ENCODE data around the gene NUMA1. TPM values are rescaled to one million over a fixed set of nuclear protein-coding genes. Genes with fewer than 3 reads are reported as not detected.
A peak's percentile ranks its signal among the peaks of the same experiment; 100 is the strongest.

The NUMA1 gene
- total RNA-seq, 3 donors from 2014 or later, result 80.8 to 90.6 (median 85.3) TPM

DNA sequence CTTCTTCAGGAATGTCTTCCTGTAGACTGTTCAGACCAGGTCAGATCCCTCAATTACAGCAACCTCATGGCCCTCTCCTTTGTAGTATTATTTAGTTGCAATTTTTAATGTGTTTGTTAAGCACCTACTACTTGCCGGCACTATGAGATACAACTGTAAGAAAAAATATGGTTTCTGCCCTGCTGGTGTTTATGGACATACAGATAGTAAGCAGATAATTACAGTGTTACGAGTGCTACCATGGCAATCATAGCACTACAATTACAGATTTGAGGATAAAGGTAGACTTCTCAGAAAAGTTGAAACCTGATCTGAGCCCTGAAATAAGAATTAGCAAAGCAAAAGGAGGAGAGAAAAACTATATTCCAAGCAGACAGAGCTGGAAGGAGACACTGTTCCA is 3.1 kb upstream of the NUMA1 start:
- H3K27me3 Mint-ChIP-seq (ENCODE audit: low read depth), result no peaks in the 10 kb centered on the region
- peaks cover 28% of the 10 kb centered on the region for H3K4me1 Mint-ChIP-seq (ENCODE audit: low read depth)
- H3K36me3 Mint-ChIP-seq (ENCODE audit: insufficient read depth), result peaks cover 4% of the 10 kb centered on the region
- no peaks in the 10 kb centered on the region for H3K9me3 Mint-ChIP-seq
- no peak overlapping the region for H3K4me3 Mint-ChIP-seq
- no peak for ATAC-seq
- no peak for DNase-seq

DNA sequence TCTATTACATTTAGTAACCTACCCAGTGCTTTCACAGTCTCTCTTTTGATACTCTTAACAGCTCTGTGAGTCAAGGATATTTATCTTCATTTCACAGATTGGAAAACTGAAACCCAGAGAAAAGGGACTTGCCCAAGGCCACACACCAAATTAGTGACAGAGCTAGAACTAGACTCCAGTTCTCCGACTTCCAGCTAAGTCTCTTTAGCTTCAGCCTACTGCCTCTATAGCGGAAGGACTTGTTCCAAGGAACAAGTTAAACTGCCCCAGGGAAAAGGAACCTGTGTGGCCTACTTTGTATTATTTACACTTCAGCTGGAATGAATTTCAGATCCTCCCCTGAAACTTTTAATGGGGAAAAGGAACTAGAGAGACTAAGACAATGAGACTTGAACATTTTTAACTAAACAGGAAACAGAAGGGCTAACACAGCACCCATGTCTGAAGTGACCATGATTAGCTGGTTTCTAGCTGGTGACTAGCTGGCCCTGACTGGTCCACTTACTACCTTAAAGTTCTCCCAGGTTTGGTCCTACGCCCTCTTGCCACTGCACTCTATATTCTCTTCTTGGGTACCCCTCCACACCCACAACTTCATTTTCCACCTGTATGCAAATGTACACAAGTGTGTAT is 1.6 kb upstream of the NUMA1 start:
- peaks cover 34% of the 10 kb centered on the region for H3K4me1 Mint-ChIP-seq (ENCODE audit: low read depth)
- ATAC-seq (no peak), DNase-seq (no peak)
- no peaks in the 10 kb centered on the region for H3K27me3 Mint-ChIP-seq (ENCODE audit: low read depth)
- H3K36me3 Mint-ChIP-seq (ENCODE audit: insufficient read depth), result peaks cover 4% of the 10 kb centered on the region
- peak overlapping the region; percentile 92 for H3K4me3 Mint-ChIP-seq
- no peaks in the 10 kb centered on the region for H3K9me3 Mint-ChIP-seq

DNA sequence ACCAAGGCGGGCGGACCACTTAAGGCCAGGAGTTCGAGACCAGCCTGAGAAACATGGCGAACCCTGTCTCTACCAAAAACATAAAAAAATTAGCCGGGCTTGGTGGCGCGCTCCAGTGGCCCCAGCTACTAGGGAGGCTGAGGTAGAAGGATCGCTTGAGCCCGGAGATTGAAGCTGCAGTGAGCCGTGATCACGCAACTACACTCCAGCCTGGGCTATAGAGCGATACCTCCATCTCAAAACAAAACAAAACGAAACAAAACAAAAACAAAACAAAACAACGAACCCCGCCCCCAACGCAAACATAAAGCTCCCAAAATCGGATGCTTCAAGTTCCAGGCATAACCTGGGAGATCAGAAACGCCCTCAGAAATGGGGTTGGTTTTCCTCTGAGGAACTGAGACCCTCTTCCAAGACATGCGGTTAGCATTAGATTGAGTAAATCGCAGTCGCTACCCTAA is 872 bp upstream of the NUMA1 start:
- ATAC-seq (no peak), DNase-seq (no peak)
- H3K4me1 Mint-ChIP-seq (ENCODE audit: low read depth), result peaks cover 35% of the 10 kb centered on the region
- peak overlapping the region; percentile 92 for H3K4me3 Mint-ChIP-seq
- H3K9me3 Mint-ChIP-seq, result no peaks in the 10 kb centered on the region
- H3K27me3 Mint-ChIP-seq (ENCODE audit: low read depth), result no peaks in the 10 kb centered on the region
- H3K36me3 Mint-ChIP-seq (ENCODE audit: insufficient read depth), result peaks cover 4% of the 10 kb centered on the region

DNA sequence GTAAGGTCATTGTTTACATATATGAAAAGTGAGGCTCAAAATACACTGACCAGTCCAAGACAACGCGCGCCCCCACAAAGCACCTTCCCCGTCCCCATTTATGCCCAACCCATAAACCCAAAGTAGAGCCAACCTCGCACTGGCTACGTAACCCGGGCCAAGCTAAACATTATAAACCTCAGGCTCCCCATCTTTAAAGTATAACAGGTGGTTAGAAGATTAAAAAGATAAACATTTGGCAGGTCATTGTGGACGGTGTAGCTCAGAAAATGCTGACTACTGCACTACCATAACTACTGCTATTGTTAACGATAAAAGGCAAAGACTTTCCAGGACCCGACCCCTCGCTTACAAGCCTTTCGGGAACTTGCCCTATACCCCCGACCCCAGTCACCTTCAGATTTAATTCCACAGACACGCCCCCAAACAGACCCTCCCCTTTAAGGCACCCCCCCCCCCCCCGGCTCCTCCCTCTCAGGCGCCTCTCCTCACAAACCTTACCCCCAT is 470 bp downstream of the NUMA1 start:
- DNase-seq (no peak), ATAC-seq (peak; percentile 42 to 44)
- Mint-ChIP-seq H3K9me3 (no peaks in the 10 kb centered on the region), H3K4me3 (peak overlapping the region; percentile 92), H3K27me3 (ENCODE audit: low read depth) (no peaks in the 10 kb centered on the region), H3K36me3 (ENCODE audit: insufficient read depth) (no peaks in the 10 kb centered on the region), H3K4me1 (ENCODE audit: low read depth) (peaks cover 38% of the 10 kb centered on the region)

DNA sequence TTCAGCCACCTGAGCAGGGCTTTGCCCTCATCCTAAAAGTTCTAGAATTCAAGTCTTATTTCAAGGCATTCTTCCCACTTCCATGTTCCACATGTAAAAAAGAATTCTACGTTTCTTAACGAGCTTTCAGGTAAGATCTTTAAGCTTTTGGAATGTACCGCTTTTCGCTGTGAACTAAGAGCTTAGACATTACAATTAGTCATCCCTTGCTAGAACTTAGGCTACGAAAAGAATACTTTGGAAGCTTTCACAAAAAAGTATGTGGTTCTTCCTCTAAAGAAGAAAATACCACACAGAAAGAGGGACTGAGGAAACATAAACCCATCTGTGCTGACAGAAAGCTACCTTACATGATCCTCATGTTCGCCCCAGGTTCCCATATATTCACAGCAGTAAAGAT is 1.9 kb downstream of the NUMA1 start:
- ATAC-seq (no peak), DNase-seq (no peak)
- H3K9me3 Mint-ChIP-seq, result no peaks in the 10 kb centered on the region
- H3K36me3 Mint-ChIP-seq (ENCODE audit: insufficient read depth), result no peaks in the 10 kb centered on the region
- no peaks in the 10 kb centered on the region for H3K27me3 Mint-ChIP-seq (ENCODE audit: low read depth)
- H3K4me3 Mint-ChIP-seq, result peak overlapping the region; percentile 92
- peaks cover 38% of the 10 kb centered on the region for H3K4me1 Mint-ChIP-seq (ENCODE audit: low read depth)

DNA sequence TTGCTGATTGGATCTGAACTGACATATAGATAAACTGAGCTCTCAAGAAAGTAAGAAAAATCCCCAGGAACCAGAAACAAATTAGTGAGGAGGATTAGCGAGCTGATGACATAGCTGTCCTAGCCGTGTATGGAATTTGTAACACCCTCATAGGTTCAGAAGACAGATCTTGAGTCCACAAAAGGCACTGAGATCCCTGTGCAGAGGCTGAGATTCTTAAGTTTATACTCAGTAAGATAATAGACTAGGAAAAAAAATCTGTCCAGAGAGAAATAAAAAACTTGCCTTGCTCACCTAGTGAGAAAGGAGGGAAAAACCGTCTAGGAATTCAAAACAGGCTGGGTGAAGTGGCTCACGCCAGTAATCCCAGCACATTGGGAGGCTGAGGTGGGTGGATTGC is 4.6 kb downstream of the NUMA1 start:
- Mint-ChIP-seq H3K4me3 (no peak overlapping the region), H3K9me3 (no peaks in the 10 kb centered on the region), H3K4me1 (ENCODE audit: low read depth) (peaks cover 37% of the 10 kb centered on the region), H3K27me3 (ENCODE audit: low read depth) (no peaks in the 10 kb centered on the region), H3K36me3 (ENCODE audit: insufficient read depth) (no peaks in the 10 kb centered on the region)
- no peak for DNase-seq
- no peak for ATAC-seq

DNA sequence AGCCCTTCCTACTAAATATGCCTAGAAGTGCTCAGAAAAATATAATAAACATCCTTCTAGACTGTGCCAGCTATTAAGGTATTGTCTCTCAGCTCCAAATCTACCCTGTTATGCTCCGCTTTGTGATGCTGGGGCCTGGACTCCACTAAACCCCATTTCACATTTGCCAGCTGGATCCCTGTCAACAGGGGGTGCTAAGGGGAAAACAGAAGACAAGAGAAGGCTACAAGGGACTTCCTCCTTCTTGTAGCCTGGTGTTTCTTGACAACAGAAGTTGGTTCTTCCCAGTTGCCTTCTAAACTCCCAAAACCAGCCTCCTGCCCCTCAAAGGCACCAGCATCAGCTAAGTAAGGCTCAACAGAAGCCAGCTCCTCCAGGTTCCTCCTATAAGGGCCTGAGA is 5.2 kb downstream of the NUMA1 start:
- Mint-ChIP-seq H3K27me3 (ENCODE audit: low read depth) (no peaks in the 10 kb centered on the region), H3K9me3 (no peaks in the 10 kb centered on the region), H3K4me1 (ENCODE audit: low read depth) (peaks cover 39% of the 10 kb centered on the region), H3K4me3 (no peak overlapping the region), H3K36me3 (ENCODE audit: insufficient read depth) (no peaks in the 10 kb centered on the region)
- no peak for ATAC-seq
- no peak for DNase-seq

DNA sequence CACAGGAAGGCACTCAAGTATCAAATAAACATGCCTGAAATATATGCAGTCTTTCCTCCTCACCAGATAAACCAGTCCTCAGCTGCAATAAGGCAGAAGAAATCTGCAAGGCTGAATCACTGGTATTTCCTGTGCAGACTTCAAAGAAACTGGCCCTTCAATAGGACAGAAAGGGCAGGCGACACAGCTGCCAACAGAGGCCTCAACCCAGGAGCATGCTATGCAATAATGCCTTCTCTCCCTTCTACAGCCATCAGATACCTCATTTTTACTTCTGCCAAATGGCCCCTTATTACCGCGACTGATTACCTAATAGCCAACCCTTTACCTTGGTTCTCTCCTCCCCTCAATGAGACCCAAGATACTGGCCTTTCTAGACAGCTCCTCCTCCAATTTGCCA is 8.0 kb downstream of the NUMA1 start:
- H3K9me3 Mint-ChIP-seq, result no peaks in the 10 kb centered on the region
- DNase-seq (no peak), ATAC-seq (no peak)
- no peak overlapping the region for H3K4me3 Mint-ChIP-seq
- no peaks in the 10 kb centered on the region for H3K27me3 Mint-ChIP-seq (ENCODE audit: low read depth)
- peaks cover 41% of the 10 kb centered on the region for H3K4me1 Mint-ChIP-seq (ENCODE audit: low read depth)
- H3K36me3 Mint-ChIP-seq (ENCODE audit: insufficient read depth), result peaks cover 16% of the 10 kb centered on the region

DNA sequence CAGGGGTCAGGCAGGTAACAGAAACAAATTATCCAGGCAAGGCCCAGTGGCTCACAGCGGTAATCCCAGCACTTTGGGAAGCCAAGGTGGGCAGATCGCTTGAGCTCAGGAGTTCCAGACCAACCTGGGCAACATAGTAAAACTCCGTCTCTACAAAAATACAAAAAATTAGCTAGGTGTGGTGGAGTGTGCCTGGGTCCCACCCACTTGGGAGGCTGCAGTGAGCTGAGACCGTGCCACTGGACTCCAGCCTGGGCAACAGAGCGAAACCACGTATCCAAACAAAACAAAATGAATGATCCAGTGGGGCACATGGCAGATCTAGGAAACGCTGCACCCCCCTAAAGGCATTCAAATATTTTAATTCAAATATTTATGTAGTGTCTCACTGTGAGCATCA is 9.9 kb downstream of the NUMA1 start:
- H3K4me3 Mint-ChIP-seq, result no peak overlapping the region
- peaks cover 36% of the 10 kb centered on the region for H3K4me1 Mint-ChIP-seq (ENCODE audit: low read depth)
- peaks cover 22% of the 10 kb centered on the region for H3K36me3 Mint-ChIP-seq (ENCODE audit: insufficient read depth)
- no peaks in the 10 kb centered on the region for H3K27me3 Mint-ChIP-seq (ENCODE audit: low read depth)
- no peak for ATAC-seq
- H3K9me3 Mint-ChIP-seq, result no peaks in the 10 kb centered on the region
- DNase-seq, result no peak

DNA sequence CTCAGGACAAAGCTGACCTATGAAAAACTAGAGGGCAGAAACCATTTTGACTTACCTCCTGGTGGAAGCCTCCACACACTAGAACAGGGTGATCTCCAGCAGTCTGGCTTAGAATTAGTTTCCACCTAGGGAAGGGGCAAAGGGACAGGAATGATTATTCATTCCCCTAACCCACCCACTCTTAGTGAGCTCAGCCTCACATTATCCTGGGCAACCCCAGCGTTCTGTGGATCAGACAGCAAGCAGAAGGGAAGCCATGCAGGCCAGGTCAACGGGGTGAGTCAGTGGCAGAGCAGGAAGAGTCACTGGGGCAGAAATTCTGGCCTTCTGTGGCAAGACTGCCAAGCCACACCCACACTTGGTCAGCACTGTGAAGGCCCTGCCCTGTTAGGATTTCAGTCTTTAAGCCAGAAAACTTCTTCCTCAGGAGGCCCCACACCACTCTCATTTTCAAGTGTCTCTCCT is 10.5 kb downstream of the NUMA1 start:
- DNase-seq (no peak), ATAC-seq (peak; percentile 30 to 32)
- H3K4me1 Mint-ChIP-seq (ENCODE audit: low read depth), result peaks cover 34% of the 10 kb centered on the region
- peak overlapping the region; percentile 11 for H3K4me3 Mint-ChIP-seq
- H3K36me3 Mint-ChIP-seq (ENCODE audit: insufficient read depth), result peaks cover 22% of the 10 kb centered on the region
- H3K9me3 Mint-ChIP-seq, result no peaks in the 10 kb centered on the region
- no peaks in the 10 kb centered on the region for H3K27me3 Mint-ChIP-seq (ENCODE audit: low read depth)

DNA sequence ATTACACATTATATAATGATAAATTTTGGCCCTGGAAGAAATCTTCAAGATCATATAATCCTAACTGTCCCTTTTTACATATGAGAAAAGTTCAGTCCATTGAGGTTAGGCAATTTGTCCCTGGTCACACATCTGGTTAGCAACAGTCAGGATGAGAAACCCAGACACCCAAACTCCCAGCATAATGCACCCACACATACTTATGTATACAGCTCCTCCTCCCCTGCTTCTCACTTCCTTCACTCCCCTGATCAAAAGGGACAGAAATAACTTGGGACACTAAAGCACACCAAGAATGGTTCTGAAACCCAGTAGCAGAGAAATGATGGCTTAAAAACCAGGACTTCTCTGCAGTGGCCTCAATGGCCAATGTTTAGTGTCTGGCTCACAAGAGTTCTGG is 11.1 kb downstream of the NUMA1 start:
- Mint-ChIP-seq H3K4me3 (no peak overlapping the region), H3K4me1 (ENCODE audit: low read depth) (peaks cover 34% of the 10 kb centered on the region), H3K36me3 (ENCODE audit: insufficient read depth) (peaks cover 22% of the 10 kb centered on the region), H3K9me3 (no peaks in the 10 kb centered on the region), H3K27me3 (ENCODE audit: low read depth) (no peaks in the 10 kb centered on the region)
- ATAC-seq (no peak), DNase-seq (no peak)

DNA sequence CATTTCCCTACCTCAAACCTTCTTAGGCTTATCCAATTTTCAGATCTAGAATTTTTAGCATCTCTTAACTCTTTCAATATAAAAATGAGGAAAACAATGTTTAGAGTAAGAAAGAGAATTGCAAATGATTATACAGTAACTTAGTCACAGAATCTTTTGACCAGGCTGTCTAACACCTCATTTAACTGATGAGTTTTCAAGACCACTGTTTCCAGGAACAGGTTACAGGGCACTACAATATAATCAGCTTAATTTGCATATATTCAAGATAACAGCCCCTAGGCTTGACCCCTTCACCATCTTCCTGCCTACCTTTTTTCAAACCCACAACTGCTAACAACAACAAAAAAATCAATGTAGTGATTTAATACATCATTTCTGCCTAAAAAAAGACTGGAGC is 12.7 kb downstream of the NUMA1 start:
- no peak for ATAC-seq
- no peak overlapping the region for H3K4me3 Mint-ChIP-seq
- peaks cover 22% of the 10 kb centered on the region for H3K36me3 Mint-ChIP-seq (ENCODE audit: insufficient read depth)
- H3K4me1 Mint-ChIP-seq (ENCODE audit: low read depth), result peaks cover 34% of the 10 kb centered on the region
- H3K27me3 Mint-ChIP-seq (ENCODE audit: low read depth), result no peaks in the 10 kb centered on the region
- no peaks in the 10 kb centered on the region for H3K9me3 Mint-ChIP-seq
- no peak for DNase-seq

DNA sequence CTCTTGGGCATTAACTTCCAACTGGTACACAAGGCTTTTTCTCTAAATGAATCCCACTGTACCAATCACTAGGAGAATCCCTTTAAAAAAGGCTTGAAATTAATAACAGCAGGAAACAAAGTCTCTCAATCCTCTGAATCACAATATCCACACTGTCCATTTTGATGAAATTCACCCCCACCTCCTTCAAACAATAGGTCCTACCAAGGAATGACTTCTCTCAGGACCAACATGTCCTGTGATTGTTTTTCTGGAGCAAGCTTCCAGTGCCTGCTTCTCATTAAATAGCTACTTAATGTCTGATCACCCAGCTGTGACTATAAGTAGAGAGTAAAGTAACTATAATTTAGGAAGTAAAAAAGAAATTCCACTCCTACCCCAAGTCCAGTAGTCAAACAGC is 13.1 kb downstream of the NUMA1 start:
- H3K9me3 Mint-ChIP-seq, result no peaks in the 10 kb centered on the region
- H3K4me3 Mint-ChIP-seq, result no peak overlapping the region
- H3K36me3 Mint-ChIP-seq (ENCODE audit: insufficient read depth), result peaks cover 22% of the 10 kb centered on the region
- H3K27me3 Mint-ChIP-seq (ENCODE audit: low read depth), result no peaks in the 10 kb centered on the region
- no peak for DNase-seq
- H3K4me1 Mint-ChIP-seq (ENCODE audit: low read depth), result peaks cover 31% of the 10 kb centered on the region
- no peak for ATAC-seq

DNA sequence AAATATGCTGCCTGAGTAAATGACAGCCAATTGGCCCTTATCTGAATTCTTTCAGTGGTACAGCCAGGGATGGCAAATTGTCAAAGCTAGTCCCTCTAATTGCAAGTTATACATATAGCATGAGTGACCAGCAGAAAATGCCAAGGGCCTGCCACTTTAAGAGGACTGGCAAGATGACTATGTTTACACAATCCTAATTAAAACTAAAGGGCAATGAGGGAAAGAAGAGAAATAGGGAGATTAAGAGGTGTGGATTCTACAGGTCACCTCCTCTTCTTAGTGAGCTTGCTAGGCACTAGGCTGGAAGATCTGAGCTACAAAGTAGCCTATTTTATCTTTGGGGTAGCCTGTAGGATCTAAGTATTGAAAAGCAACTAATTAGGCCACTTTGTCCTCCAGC is 13.5 kb downstream of the NUMA1 start:
- H3K36me3 Mint-ChIP-seq (ENCODE audit: insufficient read depth), result peaks cover 24% of the 10 kb centered on the region
- H3K9me3 Mint-ChIP-seq, result no peaks in the 10 kb centered on the region
- no peak for ATAC-seq
- no peak overlapping the region for H3K4me3 Mint-ChIP-seq
- H3K27me3 Mint-ChIP-seq (ENCODE audit: low read depth), result no peaks in the 10 kb centered on the region
- H3K4me1 Mint-ChIP-seq (ENCODE audit: low read depth), result peaks cover 27% of the 10 kb centered on the region
- no peak for DNase-seq

DNA sequence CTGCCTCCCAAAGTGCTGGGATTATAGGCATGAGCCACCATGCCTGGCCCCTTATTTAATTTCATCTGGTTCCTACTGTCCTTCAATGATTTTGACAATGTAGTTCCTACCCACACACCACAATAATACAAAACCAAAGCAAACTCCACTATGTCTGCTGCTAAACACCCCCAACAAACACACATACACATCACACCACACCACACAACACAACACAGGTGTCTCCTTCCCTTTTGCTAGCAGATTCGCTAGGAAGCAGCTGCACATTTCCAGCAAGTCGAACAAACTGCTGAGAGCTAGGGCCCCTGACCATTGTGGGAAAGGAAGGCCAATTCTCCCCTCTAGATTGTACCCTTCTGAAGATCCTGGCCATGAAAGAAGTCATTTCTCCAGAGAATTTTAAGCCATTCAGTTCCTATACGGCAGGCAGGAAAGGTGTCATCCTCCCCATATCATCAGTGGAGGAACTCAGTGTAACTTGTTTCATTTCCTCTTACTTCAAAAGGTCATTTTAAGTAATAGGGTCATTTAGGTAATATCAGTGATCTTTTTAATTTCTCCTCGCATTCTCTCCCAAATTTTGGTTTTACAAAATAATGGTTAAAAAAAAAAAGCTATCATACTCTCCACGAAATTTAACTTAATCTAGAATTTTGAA is 18.5 kb downstream of the NUMA1 start:
- H3K36me3 Mint-ChIP-seq (ENCODE audit: insufficient read depth), result peaks cover 10% of the 10 kb centered on the region
- no peak overlapping the region for H3K4me3 Mint-ChIP-seq
- DNase-seq, result no peak
- peaks cover 2% of the 10 kb centered on the region for H3K4me1 Mint-ChIP-seq (ENCODE audit: low read depth)
- H3K27me3 Mint-ChIP-seq (ENCODE audit: low read depth), result no peaks in the 10 kb centered on the region
- H3K9me3 Mint-ChIP-seq, result no peaks in the 10 kb centered on the region
- ATAC-seq, result no peak

Measured in activated T-cell treated with anti-CD3 and anti-CD28 coated beads, Interleukin-2, amount 50 U/mL, for 4 hours (primary cell).